ENCODE measurements around the gene UNK.
"Not testable (repeated sequence)": the region's sequence is repeated elsewhere in the genome, so short reads cannot be mapped to it uniquely, and the experiment has no call there.

UNK gene

GRCh38 chr17:75849279-75849646, 64.7 kb downstream of the UNK start:
- DNase-seq (ENCODE audit: low read depth), result no peak

GRCh38 chr17:75849724-75850123, 65.1 kb downstream of the UNK start:
- no peak for DNase-seq (ENCODE audit: low read depth)

GRCh38 chr17:75850928-75851692, 66.5 kb downstream of the UNK start:
- DNase-seq (ENCODE audit: low read depth), result no peak

GRCh38 chr17:75851693-75851991, 67.0 kb downstream of the UNK start:
- not testable (repeated sequence) for DNase-seq (ENCODE audit: low read depth)

GRCh38 chr17:75853433-75853832, 68.8 kb downstream of the UNK start:
- DNase-seq (ENCODE audit: low read depth), result no peak

GRCh38 chr17:75854101-75854748, 69.6 kb downstream of the UNK start:
- no peak for DNase-seq (ENCODE audit: low read depth)

GRCh38 chr17:75854881-75855309, 70.3 kb downstream of the UNK start:
- DNase-seq (ENCODE audit: low read depth), result no peak

GRCh38 chr17:75855310-75856061, 70.9 kb downstream of the UNK start, which contains the start of gene WBP2:
TSS of gene WBP2 (minus strand) at chr17:75855335. CDS start at chr17:75855297, 38 bp downstream.
- DNase-seq (ENCODE audit: low read depth), result peak; percentile 97

GRCh38 chr17:75856062-75856756, 71.6 kb downstream of the UNK start:
- no peak for DNase-seq (ENCODE audit: low read depth)

GRCh38 chr17:75859358-75859757, 74.8 kb downstream of the UNK start:
- not testable (repeated sequence) for DNase-seq (ENCODE audit: low read depth)

GRCh38 chr17:75861927-75862317, 77.3 kb downstream of the UNK start:
- no peak for DNase-seq (ENCODE audit: low read depth)

- no peak for DNase-seq (ENCODE audit: low read depth)
Observed at GRCh38 chr17:75864448-75864871, 79.9 kb downstream of the UNK start.

GRCh38 chr17:75864887-75865286, 80.3 kb downstream of the UNK start:
- DNase-seq (ENCODE audit: low read depth), result not testable (repeated sequence)

- not testable (repeated sequence) for DNase-seq (ENCODE audit: low read depth)
Observed at GRCh38 chr17:75865404-75866188, 81.0 kb downstream of the UNK start.

GRCh38 chr17:75868730-75869281, 84.2 kb downstream of the UNK start:
- DNase-seq (ENCODE audit: low read depth), result not testable (repeated sequence)

- no peak for DNase-seq (ENCODE audit: low read depth)
Observed at GRCh38 chr17:75869282-75870141, 84.9 kb downstream of the UNK start.

- DNase-seq (ENCODE audit: low read depth), result not testable (repeated sequence)
Observed at GRCh38 chr17:75870228-75870627, 85.6 kb downstream of the UNK start.

GRCh38 chr17:75872434-75873351, 88.1 kb downstream of the UNK start:
- DNase-seq (ENCODE audit: low read depth), result peak; percentile 56

All from T follicular helper cell (primary cell).